HG03139 (cell line): ENCODE measurements around the gene ZBTB7C.

Experiments
- ATAC-seq: cut with Tn5 transposase; IDR thresholded peaks from one replicate; pipeline ENCODE4 v1.9.1; 2021; ENCODE audit not compliant: unreplicated experiment

ZBTB7C gene

DNA sequence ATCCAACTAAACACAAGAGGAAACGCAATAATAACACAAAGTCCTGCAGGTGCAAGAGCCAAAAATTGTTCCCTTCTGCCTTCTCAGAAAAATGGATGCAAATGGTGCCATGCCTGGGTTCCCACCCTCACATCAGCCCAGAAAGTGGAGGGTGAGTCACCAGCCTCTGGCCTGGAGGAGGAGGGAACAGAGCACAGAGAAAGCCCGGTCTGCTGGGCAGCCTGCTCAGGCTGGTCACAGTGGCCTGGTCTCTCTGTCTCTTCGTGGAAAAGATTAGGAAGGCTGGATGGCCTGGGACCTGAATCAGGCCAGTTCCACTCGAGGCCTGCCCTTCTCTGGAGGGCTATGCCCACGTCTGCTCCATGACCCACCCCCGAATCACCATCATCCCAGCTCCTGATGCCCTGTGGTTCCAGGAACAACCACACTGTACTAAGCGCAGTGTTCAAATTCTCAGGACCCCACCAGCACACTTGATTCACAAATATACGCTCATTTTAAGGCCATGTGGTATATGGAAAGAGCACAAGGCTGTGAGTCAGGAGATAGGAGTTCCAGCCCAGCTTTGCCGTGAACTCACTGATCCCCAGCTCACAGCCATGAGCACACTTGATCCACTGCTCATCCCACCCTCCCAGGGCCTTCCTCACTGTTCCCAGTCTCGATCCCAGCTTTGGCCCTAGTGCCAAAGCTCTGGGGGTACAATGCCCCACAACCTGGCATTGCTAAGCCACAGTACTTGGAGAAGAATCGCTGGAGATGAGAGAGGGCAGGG, 82.1 kb downstream of the ZBTB7C start:
- no peak for ATAC-seq

DNA sequence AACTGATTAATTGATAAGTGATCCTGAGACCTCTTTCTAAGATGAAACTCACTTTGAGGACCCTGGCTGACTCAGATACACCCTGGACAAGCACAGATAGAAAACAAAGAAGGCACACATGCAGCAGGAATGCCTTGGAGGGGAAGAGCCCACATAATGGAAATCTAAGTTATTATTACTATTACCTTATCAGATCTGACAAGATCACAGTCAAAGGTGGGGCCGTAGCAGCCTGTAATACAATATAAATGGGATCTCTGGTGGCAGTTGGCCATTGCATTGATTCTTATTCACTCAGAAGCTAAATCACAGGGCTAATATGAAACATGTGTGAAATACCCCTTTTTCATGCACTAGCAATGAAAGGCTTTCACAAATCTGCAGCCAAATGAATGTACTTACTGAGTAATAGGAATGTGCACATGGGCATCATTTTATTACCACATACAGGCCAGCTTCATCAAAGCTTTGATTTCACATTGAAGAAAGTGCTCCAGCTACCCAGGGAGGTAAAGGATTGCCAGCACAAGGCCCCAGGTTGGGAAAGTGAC, 84.0 kb downstream of the ZBTB7C start:
- no peak for ATAC-seq

DNA sequence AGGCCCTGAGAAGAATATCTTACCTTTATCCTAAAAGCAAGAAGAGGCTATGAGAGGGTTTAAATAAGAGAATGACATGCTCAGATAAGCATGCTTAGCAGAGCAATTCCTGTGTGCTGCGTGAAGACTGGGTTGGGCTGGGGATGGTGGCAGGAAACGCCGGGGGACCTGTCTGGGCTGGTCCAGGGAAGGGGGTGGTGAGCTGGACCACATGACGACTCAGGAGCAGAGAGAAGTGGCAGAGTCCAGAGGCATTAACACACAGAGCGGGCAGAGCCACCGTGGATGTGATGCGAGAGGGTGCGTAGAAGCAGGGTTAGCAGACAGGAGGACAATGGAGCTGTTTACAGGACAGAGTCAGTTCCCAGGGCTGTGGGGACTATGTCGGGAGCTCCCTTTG, 84.5 kb downstream of the ZBTB7C start:
- no peak for ATAC-seq

DNA sequence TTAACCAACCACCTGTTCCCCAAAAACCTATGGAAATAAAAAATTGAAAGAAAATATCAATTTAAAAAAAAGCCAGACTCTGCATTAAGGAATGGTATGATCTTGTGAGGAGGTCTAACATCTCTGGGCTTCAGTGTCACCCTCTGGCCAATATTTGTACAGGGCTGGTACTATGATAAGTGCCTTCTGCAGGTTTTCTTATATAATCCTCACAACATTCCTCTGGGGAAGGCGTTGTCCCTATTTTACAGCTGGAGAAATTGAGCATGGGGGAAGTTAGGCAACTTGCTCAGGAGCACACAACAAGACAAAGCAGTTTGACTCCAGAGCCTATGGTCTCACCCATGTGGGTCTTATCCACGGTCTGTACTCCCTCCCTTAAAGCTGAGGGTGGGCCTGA, 86.0 kb downstream of the ZBTB7C start:
- ATAC-seq = no peak

DNA sequence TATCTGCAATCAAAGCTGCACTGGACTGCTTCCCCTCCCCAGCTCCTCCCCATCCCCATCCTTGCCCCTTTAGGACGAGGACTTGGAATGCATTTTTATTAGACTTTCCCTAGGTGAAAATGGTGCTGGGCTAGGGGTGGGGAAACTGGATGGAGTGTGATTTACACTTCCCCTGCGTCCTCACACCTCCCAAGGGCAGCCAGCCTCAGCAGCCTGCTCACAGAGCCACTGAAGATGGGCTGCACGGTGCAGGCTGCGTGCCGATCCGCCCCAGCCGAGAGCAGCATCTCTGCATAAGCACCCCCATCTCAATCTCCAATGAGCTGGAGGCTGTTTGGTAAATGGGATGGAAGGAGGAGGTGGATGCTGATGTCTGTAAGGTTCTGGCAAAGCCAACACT, 87.6 kb downstream of the ZBTB7C start:
- ATAC-seq = no peak

DNA sequence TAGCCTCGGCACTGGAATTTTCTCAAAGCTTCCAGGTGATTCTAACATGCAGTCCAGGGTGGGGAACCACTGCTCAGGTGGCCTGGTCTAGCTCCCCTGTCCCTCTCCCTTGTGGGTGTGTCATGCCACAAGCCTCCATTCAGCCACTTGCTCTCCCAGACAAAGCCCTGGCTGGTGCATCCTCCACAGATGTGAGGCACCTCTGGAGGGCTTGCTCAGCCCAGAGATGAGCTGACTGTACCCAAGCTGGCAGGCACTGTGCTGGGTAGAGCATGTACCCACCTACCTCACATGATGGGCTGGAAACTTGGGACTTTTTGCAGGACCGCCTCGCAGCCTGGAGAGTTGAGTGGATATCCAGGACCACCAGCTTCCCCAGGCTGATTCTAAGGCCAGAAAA, 88.1 kb downstream of the ZBTB7C start:
- no peak for ATAC-seq

DNA sequence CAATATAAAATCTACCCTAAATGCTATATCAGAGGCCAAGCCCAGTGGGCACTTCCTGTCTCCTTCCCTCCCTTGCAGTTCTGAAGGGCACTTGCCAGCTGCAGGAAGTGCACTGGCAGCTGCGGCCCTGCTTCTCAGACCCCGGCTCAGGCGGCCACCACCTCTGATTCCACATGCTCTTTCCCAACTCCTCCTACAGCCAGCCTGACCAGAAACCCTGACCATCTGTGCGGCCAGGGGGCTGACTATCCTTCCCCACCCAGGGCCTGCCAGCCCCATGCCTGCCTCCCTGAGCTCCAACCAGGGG, 88.6 kb downstream of the ZBTB7C start:
- ATAC-seq = no peak

DNA sequence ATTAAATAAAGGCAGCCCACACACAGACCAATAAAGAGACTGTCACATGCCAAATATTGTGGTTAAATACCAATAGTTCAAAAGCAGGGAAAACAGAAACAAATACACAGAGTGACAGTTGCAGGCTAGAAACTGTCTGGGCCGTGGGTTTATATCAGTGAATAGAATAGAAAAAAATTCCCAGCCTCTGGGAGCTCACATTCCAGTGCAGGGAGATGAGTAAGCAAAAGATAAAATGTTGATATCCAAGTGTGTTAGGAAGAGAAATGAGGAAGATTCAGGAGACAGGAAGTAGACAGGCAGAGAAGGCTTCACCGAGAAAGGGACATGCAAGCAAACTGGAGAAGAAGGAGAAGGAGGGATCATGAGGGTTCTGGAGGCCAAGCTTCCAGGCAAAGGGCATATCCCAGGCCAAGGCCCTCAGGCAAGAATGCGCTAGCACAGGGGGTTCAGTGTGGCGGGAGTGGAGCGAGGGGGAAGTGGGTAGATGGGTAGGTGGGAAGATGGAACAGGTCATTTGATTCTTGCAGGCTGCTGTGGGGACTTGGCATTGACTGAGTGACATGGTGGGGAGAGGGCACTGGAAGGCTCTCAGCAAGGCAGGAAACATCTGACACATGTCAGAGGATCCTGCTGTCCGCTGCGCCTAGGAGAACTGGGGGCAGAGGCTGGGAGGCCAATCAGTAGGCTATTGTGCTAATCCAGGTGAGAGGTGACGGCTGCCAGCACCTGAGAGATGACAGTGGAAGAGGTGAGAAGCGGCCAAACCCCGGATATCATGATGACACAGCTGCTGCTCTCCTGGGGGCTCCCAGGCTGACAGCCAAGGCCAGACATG, 89.2 kb downstream of the ZBTB7C start:
- no peak for ATAC-seq

DNA sequence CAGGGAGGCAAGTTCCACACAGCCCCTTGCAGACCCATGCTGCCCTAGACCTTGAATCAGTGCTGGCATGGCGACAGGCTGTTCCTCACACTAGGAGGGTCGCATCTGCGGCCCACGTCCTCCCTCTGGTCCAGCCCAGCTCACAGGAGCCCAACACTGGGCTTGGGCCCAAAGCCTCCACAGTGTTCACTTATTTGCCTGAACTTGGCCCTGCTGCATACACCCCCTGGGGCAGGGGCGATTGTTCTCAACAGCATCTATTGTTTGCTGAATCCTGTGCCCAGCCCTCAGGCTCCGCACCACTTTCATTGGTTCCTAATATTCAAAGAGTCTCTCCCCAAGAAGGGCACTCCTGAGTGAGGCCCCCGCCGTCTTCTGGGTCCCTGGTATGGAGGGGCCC, 90.7 kb downstream of the ZBTB7C start:
- ATAC-seq = no peak

DNA sequence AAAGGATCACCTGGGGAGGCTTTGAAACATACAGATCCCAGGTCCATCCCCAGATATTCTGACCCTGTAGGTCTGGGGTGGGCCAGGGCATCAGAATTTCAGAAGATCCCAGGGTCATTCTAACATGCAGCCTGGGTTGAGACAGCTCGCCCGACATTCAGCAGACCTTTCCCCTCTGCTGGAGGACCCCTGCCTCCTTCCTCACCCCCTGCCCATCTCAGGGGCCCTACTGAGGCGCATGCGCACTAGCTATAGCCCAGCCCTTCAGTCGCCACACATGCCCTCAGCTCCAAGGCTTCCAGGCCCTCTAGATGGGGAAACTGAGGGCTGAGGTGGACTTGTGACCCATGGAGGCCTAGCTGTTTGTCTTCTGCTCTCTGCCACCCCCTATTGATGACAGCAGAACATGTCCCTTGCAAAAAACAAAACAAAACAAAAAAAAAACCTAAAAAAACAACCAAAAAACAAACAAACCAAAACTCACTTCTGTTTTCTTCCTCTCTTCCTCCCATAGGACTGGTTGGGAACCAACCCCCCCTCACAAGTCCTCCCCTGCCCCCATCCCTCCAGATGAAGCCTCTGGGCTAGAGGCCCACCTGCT, 91.3 kb downstream of the ZBTB7C start:
- ATAC-seq = no peak

DNA sequence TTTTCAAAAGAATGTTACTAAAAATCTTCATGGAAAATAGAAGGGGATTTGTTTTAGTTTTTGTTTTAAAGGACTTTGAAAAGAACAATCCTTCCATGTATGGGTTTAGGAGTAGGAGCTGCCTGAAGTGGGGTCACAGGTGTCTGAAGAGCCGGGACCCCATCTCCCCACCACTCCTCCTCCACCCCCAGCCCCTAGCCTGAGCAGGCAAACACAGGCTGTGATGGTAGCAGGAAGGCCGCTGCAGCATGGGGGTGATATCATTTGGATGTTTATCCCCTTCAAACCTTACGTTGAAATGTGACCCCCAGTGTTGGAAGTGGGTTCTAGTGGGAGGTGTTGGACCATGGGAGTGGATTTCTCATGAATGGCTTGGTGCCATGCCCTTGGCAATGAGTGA, 93.0 kb downstream of the ZBTB7C start:
- ATAC-seq = no peak

DNA sequence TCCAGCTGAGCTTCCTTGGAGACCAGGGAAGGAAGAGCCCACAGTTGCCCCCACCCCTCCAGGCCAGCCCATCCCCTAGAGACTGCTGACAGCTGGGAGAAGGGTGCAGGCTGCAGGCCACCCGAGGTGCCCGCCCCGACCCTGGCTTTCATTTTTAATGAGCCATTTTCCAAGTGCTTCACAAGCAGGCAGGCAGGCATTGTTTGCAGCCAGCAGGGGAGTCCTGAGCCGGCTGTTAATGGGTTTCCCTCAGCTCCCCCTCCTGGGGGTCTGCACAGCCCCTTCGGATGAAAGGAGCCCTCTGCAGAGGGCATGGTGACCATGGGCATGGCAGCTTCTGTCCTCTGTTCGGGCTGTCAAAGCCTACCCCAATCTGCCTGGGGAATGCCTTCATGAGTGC, 94.5 kb downstream of the ZBTB7C start:
- ATAC-seq = no peak

DNA sequence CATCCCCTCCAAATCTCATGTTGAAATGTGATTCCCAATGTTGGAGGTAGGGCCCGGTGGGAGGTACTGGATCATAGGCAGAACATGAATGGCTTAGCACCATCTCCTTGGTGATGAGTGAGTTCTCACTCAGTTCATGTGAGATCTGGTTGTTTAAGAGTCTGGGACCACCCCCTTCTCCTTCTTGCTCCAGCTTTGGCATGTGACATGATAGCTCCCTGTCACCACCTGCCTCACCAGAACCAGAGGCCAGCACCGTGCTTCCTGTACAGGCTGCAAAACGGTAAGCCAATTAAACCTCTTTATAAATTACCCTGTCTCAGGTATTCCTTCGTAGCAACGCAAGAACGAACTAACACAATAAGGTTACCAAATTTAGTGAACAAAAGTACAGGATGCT, 95.4 kb downstream of the ZBTB7C start:
- no peak for ATAC-seq

DNA sequence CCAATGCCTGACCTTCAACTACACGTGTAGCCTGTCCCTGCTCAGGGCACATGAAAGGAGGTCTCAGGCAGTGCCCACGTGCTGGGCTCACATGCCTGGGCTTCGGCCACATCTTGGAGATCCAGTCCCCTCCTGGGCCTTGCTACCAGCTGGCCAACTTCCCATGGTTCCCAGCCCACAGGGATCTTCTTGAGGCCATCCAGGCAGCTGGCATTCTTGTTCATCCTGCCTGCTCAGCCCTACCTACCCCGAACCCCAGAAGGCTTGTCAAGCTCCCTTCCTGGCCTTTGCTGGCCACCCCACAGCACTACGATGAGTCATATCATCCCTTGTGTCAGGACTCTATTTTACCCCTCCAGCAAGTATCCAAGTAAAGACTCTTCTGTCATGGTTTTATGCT, 97.1 kb downstream of the ZBTB7C start:
- no peak for ATAC-seq

DNA sequence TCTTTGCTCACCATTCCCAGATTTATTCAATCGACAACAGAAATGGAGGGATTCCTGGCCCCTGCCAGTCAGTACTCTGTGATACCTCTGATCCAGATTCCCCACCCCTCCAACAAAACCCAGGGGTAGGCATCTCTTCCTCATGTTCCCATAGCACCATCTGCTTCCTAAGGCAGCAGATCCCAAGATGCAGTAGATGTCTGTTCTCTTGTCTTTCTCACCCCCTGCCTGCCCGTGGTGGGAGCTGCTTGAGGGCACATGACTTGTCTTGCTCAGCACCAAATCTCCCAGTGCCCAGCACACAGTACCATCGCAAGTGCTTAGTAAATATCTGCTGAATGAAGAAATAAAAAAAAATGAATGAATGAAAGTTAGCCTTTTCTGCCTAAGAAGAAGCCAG, 98.2 kb downstream of the ZBTB7C start:
- no peak for ATAC-seq

DNA sequence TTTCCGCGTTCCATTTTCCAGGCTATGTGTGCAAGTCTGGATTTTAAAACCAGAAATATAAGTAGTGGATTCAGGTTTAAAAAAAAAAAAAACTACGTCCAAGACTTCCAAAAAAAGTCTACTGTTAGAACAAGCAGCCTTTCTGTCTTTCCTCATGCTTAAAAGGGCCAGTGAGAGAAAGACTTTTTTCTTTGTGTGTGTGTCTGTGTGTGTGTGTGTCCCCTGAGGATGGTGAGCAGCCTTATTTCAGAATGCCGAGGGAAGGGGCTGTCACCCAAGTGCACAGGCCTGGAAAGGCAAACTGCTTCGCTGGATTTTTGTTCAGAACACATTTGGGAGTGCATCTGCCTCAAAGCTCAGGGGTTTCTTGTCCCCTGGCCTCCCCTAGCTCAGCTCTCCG, 98.8 kb downstream of the ZBTB7C start:
- ATAC-seq = no peak

DNA sequence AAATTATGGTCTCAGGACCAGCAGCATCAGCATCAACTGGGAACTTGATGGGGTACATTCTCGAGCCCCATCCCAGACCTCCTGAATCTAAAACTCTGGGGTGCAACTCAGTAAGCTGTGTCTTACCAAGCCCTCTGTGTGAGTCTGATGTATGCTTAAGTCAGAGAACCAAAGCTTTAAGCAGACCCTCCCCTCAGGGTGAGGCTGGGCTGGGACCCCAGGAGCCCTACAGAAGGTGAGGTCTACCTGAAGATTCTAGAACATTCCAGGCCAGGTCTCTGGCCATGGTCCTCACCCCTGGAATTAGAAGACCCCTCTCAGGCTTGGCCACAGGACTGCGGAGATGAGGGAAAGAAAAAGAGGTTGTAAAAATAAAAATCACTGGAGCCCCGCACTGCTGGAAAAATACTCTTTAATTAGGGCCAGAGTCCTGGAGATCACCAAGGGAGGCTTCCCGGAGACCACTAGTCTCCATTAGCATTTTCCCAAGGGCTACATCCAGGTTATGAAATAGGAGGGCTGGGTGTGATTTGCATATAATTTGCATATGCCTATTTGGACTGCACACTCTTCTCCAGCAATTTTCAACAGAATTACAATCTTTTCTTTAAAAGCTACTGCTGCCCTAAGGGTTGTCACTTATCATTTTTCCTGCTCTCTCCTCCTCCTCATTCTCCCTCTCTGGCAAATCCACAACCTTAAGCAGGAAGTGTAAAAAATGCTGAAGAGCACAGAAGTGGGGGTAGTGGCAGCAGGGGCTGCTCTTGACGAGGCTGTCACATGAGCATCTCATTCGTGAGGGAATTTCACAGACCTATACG, 100.2 kb downstream of the ZBTB7C start:
- no peak for ATAC-seq

DNA sequence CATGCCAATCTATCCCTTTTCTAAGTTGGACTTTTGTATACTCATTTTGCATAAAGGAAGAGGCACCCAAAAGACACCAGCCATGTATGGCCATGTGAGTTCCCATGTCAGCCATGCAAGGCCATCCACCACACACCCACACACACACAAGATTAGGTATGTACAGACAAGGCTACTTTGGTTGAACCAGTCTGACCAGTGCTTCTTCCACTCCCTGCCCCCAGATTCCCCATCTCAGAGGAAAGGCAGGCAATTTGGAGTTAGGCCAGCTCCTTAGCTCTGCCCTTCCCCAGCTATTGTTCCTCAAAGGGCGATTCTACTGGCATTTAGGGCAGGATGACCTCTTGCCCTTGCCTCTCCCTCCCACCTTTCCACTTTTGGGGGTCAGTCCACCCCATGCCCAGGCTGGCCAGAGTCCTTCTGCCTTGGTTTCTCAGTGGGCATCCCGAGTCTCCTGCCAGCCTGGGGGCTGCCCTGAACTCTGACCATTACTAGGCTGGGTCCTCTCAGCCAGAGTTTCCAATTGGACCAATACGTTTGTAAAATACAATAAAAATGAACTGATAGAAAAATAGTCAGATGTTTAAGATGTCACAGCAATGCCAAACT, 101.1 kb downstream of the ZBTB7C start:
- no peak for ATAC-seq

DNA sequence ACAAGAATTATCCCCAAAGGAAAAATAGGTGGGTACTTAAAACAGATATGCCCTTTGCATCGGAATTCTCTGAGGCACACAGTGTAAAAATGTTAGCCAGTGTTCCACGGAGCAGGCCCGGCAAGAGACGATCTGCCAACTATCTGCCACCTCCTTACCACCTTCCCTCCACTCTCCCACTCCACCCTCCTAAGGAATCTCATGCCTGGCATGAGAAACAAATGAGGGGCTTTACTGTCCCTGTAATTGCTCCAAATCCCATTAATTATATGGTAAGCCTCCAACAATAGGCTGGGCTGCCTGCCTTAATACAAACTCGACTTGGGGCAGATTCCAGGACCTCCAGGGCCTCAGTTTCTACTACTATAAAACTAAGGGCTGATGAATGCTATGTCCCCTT, 102.3 kb downstream of the ZBTB7C start:
- ATAC-seq = no peak

DNA sequence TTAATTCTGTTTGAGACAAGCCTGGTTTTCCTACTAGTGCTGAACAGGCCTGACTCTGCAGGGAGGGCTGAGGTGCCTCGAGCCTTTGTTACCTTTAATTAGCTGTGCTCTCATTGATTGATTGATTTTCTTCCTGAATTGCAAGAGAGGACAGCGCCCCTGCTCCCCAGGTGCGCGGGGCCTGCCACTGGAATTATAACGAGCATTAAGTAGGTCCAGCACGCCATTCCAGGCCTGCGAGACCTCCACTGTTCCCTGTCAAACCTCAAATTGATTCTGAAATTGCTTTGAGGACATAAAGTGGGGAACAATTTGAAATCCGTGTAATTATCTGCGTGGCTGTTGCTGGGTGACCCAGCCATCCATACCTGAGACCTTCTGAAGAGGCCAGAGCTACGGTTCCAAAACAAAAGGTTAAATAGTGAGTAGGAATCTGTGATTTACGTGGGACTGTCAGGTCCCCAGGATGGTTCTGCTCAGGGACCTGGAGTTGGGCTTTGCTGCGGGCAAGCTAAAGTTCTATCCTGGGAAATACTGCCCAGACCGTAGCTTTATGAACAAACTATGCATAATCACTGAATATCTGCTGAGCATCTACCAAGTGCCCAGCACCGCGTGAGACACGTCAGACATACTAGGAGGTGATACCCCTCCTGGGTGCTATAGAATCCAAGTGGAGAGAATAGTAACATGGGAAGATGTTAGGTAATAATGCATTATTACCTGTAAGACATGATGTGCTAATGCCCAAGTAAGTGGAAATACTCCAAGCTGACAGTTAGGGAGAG, 104.1 kb downstream of the ZBTB7C start:
- no peak for ATAC-seq
